Peyer's patch (tissue), 4 donors: ENCODE data around the gene CELSR1. TPM values are rescaled to one million over a fixed set of nuclear protein-coding genes. Genes with fewer than 3 reads are reported as not detected.

Experiments used
- DNase-seq, 3 donors: peaks; one replicate each; pipeline ENCODE4 v3.0.0-alpha.2; 2017 to 2019
- H3K27ac ChIP-seq, 4 donors: fragments of 200-600 bp; sonication (generic); one replicate each; pipeline ENCODE4 v1.5.1; 2016 to 2019
- H3K27me3 ChIP-seq, 2 donors: fragments of 200-600 bp; sonication (generic); one replicate each; pipeline ENCODE4 v1.5.1; 2019
- H3K36me3 ChIP-seq, 3 donors: fragments of 200-600 bp; sonication (generic); one replicate each; pipeline ENCODE4 v1.5.1; 2016 to 2019
- H3K4me1 ChIP-seq, 4 donors: fragments of 200-600 bp; sonication (generic); one replicate each; pipeline ENCODE4 v1.5.1; 2016 to 2019
- H3K4me3 ChIP-seq, 4 donors: fragments of 200-600 bp; sonication (generic); 1 replicate in 3 of 4; 2 replicates in 1 of 4; pipeline ENCODE4 v1.5.1; 2016 to 2019; ENCODE audit warnings: mild to moderate bottlenecking in 1 of 4
- H3K9me3 ChIP-seq, 4 donors: fragments of 200-600 bp; sonication (generic); one replicate each; pipeline ENCODE4 v1.5.1; 2016 to 2019; ENCODE audit warnings: mild to moderate bottlenecking in 1 of 4
- POLR2A ChIP-seq, 2 donors: fragments of 450-650 bp; IDR thresholded peaks; one replicate each; pipeline ENCODE4 v1.5.1; 2017; ENCODE audit warnings: antibody characterized with exemption in 2 of 2, mild to moderate bottlenecking in 2 of 2, moderate library complexity in 2 of 2
- total RNA-seq, 4 donors: library from RNA; depleted of rRNA; stranded (reverse); fragments of >200 nt; gene quantifications; one replicate each; pipeline ENCODE4 v1.1.0, GENCODE V29; 2016
- TF ChIP-seq, protein P1 (sequence below), 6 experiments: fragments of 450-650 bp in 4 of 6; fragments of 200-600 bp in 2 of 6; sonication (generic) in 1 of 6; IDR thresholded peaks; one replicate each; pipeline ENCODE4 v1.5.1; 2017 to 2019; ENCODE audit warnings: antibody characterized with exemption in 6 of 6, mild to moderate bottlenecking in 3 of 6, moderate library complexity in 1 of 6

Gene CELSR1
- total RNA-seq, 4 donors from 2014 or later = 1.1 to 22.3 (median 1.5) TPM

GRCh38 chr22:46577368-46578249, 40.2 kb upstream of the CELSR1 start:
- TF ChIP-seq, protein P1, sequence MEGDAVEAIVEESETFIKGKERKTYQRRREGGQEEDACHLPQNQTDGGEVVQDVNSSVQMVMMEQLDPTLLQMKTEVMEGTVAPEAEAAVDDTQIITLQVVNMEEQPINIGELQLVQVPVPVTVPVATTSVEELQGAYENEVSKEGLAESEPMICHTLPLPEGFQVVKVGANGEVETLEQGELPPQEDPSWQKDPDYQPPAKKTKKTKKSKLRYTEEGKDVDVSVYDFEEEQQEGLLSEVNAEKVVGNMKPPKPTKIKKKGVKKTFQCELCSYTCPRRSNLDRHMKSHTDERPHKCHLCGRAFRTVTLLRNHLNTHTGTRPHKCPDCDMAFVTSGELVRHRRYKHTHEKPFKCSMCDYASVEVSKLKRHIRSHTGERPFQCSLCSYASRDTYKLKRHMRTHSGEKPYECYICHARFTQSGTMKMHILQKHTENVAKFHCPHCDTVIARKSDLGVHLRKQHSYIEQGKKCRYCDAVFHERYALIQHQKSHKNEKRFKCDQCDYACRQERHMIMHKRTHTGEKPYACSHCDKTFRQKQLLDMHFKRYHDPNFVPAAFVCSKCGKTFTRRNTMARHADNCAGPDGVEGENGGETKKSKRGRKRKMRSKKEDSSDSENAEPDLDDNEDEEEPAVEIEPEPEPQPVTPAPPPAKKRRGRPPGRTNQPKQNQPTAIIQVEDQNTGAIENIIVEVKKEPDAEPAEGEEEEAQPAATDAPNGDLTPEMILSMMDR (IDR thresholded peaks at IDR 0.05) = no peak
- no peak for TF ChIP-seq POLR2A (IDR thresholded peaks at IDR 0.05)
- no peaks in the 10 kb centered on the region for H3K36me3 ChIP-seq
- peak in 2 of 3 donors; percentile 52 to 69 for DNase-seq
- H3K27ac ChIP-seq = peak overlapping the region; percentile 60 to 92 (median 88)
- no peaks in the 10 kb centered on the region for H3K27me3 ChIP-seq
- H3K4me1 ChIP-seq = peaks cover 14 to 64% (median 32%) of the 10 kb centered on the region in 4 donors
- peak overlapping the region; percentile 62 to 93 (median 87) for H3K4me3 ChIP-seq
- no peaks in the 10 kb centered on the region for H3K9me3 ChIP-seq

DNA sequence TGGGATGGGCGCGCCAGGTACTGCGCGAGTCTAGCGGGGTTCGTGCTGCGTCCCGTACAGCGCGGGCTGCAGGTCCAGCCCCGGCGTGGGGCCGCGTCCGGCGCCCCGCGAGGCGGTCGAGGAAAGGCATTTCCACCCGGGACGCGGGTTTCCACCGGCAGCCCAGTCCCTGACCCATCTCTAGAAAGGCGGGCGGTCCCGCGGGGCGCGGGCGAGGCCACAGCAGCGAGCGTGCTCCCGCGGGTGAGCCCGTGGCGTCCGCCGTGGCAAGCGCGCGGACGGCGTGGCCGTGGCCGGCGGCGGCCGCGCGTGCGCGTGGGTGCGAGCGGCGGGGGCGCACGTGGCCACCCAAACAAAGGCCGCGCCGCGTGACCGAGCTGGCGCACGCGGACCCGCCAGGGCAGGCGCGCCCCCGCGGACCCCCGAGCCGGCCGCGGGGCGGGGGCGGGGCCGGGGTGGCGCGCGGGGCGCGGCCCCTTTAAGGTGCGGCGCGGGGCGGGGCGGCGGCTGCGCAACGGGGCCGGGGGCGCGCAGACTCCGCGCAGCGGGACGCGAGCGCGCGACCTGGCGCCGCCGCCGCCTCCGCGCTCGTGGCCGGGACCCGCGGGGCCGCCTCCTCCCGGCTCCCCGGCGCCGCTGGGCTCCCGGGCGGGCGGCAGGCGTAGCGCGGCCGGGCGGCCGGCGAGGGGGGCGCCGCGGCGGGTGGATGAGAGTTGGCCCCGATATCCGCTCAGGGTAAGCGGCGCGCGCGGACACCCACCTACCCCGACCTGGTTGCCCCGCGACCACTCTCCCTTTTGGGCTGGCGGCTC, 39.3 kb upstream of the CELSR1 start:
- H3K4me3 ChIP-seq = peak overlapping the region; percentile 62 to 93 (median 87)
- TF ChIP-seq, protein P1 (IDR thresholded peaks at IDR 0.05) = peak in 1 of 6 experiments; percentile 4
- TF ChIP-seq POLR2A (IDR thresholded peaks at IDR 0.05) = peak in 1 of 2 donors; percentile 47
- peak; percentile 64 to 80 (median 79) for DNase-seq
- H3K27me3 ChIP-seq = no peaks in the 10 kb centered on the region
- peaks cover 8 to 57% (median 27%) of the 10 kb centered on the region in 4 donors for H3K4me1 ChIP-seq
- H3K36me3 ChIP-seq = no peaks in the 10 kb centered on the region
- H3K27ac ChIP-seq = peak overlapping the region; percentile 60 to 92 (median 88)
- H3K9me3 ChIP-seq = peaks cover 0 to 5% (median 0%) of the 10 kb centered on the region in 4 donors

DNA sequence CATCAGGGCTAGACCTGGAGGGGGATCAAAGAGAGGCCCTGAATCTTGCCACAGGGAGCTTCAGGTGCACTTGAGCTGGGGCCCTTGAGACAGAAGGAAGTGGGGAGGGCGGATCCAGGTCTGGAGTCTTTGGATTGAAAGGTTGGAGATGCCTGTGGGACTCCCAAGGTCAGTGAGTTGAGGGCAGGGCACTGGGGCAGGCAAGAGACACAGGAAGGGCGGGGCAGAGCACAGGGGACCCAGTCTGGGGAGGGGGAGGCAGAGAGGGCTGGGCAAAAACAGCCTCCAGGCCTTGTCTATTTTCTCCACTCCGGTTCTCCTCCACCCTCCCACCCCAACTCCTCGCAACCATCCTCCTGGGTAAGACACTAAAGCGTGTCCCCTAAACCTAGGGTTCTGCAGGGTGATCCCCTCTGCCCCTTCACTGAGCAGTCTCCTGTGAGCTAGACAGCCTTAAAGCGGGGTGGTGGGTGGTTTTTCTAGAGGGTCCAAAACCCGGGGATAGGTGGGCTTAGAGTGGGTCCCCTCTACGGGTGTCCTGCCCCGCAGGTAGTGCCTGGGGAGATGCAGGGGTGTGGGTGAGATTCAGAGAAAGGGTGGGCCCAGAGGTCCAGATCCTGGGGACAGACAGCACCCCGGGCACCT, 38.6 kb upstream of the CELSR1 start:
- Histone ChIP-seq H3K9me3 (peaks cover 0 to 7% (median 0%) of the 10 kb centered on the region in 4 donors), H3K36me3 (no peaks in the 10 kb centered on the region), H3K4me3 (peak overlapping the region; percentile 43 to 93 (median 56)), H3K4me1 (peaks cover under 1 to 50% (median 23%) of the 10 kb centered on the region in 4 donors), H3K27ac (peak overlapping the region; percentile 58 to 92 (median 76)), H3K27me3 (no peaks in the 10 kb centered on the region)
- peak in 1 of 3 donors; percentile 79 for DNase-seq
- TF ChIP-seq, protein P1 (IDR thresholded peaks at IDR 0.05) = no peak
- peak in 1 of 2 donors; percentile 47 for TF ChIP-seq POLR2A (IDR thresholded peaks at IDR 0.05)

DNA sequence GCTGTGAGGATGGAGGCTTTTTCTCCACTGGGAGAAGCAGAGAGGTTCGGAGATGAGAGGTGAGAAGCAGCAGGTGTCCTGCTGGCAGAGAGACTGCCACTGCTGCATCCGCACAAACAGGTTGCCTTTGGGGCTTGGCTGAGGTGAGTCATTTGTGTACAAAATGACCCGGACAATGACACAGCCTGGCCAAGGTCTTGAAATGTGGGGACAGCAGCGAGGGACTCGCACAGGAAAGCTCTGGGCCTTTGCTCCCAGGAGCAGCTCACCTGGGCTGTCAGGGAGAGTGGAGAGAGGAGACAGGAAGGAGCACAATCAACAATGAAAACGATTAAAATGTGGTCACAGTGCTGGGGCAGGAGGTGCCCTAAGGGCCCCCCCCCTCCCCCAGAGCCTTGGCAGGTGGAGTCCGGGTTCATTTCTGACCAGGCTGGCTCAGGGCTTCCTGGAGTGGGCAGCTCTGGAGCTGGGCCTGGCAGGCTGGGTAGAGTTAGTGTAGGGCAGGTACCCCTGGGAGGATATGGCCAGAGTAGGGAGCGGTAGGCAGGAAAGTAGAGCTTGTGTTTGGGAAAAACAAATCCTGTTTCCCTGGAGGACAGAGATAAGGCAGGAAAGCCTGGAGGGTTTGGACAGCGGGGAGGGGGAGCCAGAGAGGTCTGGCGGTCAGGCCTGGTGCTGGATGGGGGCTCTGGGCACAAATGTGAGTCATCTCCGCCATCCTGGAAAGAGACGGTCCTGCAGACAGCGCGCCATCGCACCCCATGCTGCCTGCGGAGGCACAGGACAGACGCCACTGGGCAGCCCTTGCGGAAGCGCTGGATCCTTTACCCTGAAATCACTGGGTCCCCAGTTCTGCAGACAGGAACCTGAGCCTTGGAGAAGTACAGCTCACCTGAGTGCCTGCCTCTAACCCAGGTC, 37.8 kb upstream of the CELSR1 start:
- Histone ChIP-seq H3K4me1 (peaks cover 0 to 45% (median 21%) of the 10 kb centered on the region in 4 donors), H3K4me3 (peak overlapping the region in 2 of 4 donors; percentile 59 to 93), H3K27me3 (no peaks in the 10 kb centered on the region), H3K27ac (peak overlapping the region; percentile 25 to 92 (median 76)), H3K36me3 (no peaks in the 10 kb centered on the region), H3K9me3 (peaks cover 0 to 7% (median 0%) of the 10 kb centered on the region in 4 donors)
- DNase-seq = peak in 2 of 3 donors; percentile 81 to 85
- TF ChIP-seq, protein P1 (IDR thresholded peaks at IDR 0.05) = peak in 3 of 6 experiments; percentile 29 to 37 (median 29)
- TF ChIP-seq POLR2A (IDR thresholded peaks at IDR 0.05) = peak; percentile 73 to 91
